Endothelial cell of umbilical vein (primary cell): Measurements from ENCODE around the gene CD164L2. TPM values are rescaled to one million over a fixed set of nuclear protein-coding genes. Genes with fewer than 3 reads are reported as not detected.

Experiments used
- BruUV-seq: library from RNA; stranded (reverse); fragments of 400-500 nt; replicated peaks from 2 replicates; lab custom pipeline; 2021; lab: Mats Ljungman, UMichigan
- CTCF ChIA-PET: fragments of 300-600, 350-600 bp; sonication (Branson Sonifier 250); formaldehyde crosslinking; loops from one replicate; lab custom pipeline; 2021; ENCODE audit warnings: antibody characterized with exemption, inconsistent platforms; lab: Charles Lee
- POLR2A ChIA-PET: fragments of 300-600, 350-600 bp; sonication (Branson Sonifier 250); formaldehyde crosslinking; loops from one replicate; lab custom pipeline; 2021; ENCODE audit warnings: antibody characterized with exemption, inconsistent platforms; lab: Charles Lee
- DNase-seq: peaks from one replicate; pipeline ENCODE4 v3.0.0-alpha.2; 2011; ENCODE audit warnings: low read depth, low spot score
- FAIRE-seq: peaks from 2 replicates; lab custom pipeline; 2011; peaks lifted over from hg19 to GRCh38; lab: Jason Lieb, UNC
- H2AFZ ChIP-seq: 2 replicates; pipeline ENCODE4 v1.6.0; 2012; ENCODE audit warnings: low read depth, low read length, control low read depth, inconsistent platforms
- H3K27ac ChIP-seq: 2 replicates; pipeline ENCODE4 v1.5.1; 2011; ENCODE audit warnings: low read depth, mild to moderate bottlenecking, control low read depth, low read length, moderate library complexity; ENCODE audit not compliant: insufficient read depth
- H3K27me3 ChIP-seq, 2 experiments: 2 replicates each; pipeline versions ENCODE4 v1.6.0 to v1.6.1; 2011; ENCODE audit warnings: low read length in 2 of 2, mixed read lengths in 1 of 2; ENCODE audit not compliant: control insufficient read depth in 2 of 2, insufficient read depth in 2 of 2
- H3K36me3 ChIP-seq, 2 experiments: 2 replicates in 1 of 2; 3 replicates in 1 of 2; pipeline ENCODE4 v1.5.1; 2011; ENCODE audit warnings: low read length in 2 of 2, mild to moderate bottlenecking in 1 of 2, moderate library complexity in 1 of 2; ENCODE audit not compliant: control insufficient read depth in 2 of 2, insufficient read depth in 2 of 2; ENCODE audit errors: extremely low read depth in 1 of 2
- H3K4me1 ChIP-seq: 3 replicates; pipeline ENCODE4 v1.5.1; 2011; ENCODE audit warnings: mild to moderate bottlenecking, low read length; ENCODE audit not compliant: control insufficient read depth, insufficient read depth; ENCODE audit errors: extremely low read depth
- H3K4me2 ChIP-seq: 2 replicates; pipeline ENCODE4 v1.6.1; 2011; ENCODE audit warnings: low read length, control low read depth, mixed read lengths; ENCODE audit not compliant: insufficient read depth
- H3K4me3 ChIP-seq, 3 experiments: fragments of 200-600 bp in 1 of 3; sonication (generic), shearing (Covaris generic) in 1 of 3; replicated peaks in 1 of 3; 2 replicates each; pipeline ENCODE4 v1.5.1; 2011 to 2016; ENCODE audit warnings: control low read depth in 3 of 3, low read length in 3 of 3, mild to moderate bottlenecking in 2 of 3, inconsistent platforms in 1 of 3, low read depth in 1 of 3, moderate library complexity in 1 of 3; ENCODE audit not compliant: insufficient read depth in 1 of 3
- H3K79me2 ChIP-seq: 2 replicates; pipeline ENCODE4 v1.6.0; 2012; ENCODE audit warnings: low read length, inconsistent platforms; ENCODE audit not compliant: control insufficient read depth, insufficient read depth
- H3K9ac ChIP-seq: replicated peaks from 2 replicates; pipeline ENCODE3; 2011; ENCODE audit warnings: low read length, control low read depth; ENCODE audit not compliant: insufficient read depth; ENCODE audit errors: extremely low read depth
- H3K9me1 ChIP-seq: replicated peaks from 3 replicates; pipeline ENCODE4 v1.6.0; 2011; ENCODE audit warnings: mild to moderate bottlenecking, low read length; ENCODE audit not compliant: control insufficient read depth, insufficient read depth; ENCODE audit errors: extremely low read depth
- H3K9me3 ChIP-seq: replicated peaks from 2 replicates; pipeline ENCODE4 v1.5.1; 2012; ENCODE audit warnings: low read length, inconsistent platforms; ENCODE audit not compliant: control insufficient read depth, insufficient read depth
- H4K20me1 ChIP-seq: replicated peaks from 2 replicates; pipeline ENCODE3; 2011; ENCODE audit warnings: mild to moderate bottlenecking, low read length; ENCODE audit not compliant: control insufficient read depth, insufficient read depth; ENCODE audit errors: extremely low read depth
- FOS ChIP-seq: IDR thresholded peaks from 2 replicates; pipeline ENCODE4 v1.6.1; 2011; ENCODE audit warnings: mild to moderate bottlenecking, low read length, moderate library complexity, borderline replicate concordance; ENCODE audit not compliant: insufficient read depth
- GATA2 ChIP-seq: IDR thresholded peaks from 2 replicates; pipeline ENCODE4 v1.7.0; 2011; ENCODE audit warnings: low read depth, mild to moderate bottlenecking, moderate library complexity, mixed read lengths, low read length; ENCODE audit not compliant: insufficient read length, insufficient read depth
- MAX ChIP-seq: IDR thresholded peaks from 2 replicates; pipeline ENCODE4 v1.6.1; 2011; ENCODE audit not compliant: insufficient read depth, insufficient read length
- MYC ChIP-seq: IDR thresholded peaks from one replicate; pipeline ENCODE4 v1.6.1; 2011; ENCODE audit warnings: mild to moderate bottlenecking, low read depth, low read length
- dilution Hi-C: fragments of 300-500 bp; cut with MboI; formaldehyde crosslinking; loops from one replicate; pipeline ENCODE4 v1.15.0; 2019; ENCODE audit warnings: low sequenced_read_pairs; ENCODE audit not compliant: extremely low pct_ligation_motif_present
- intact Hi-C: fragments of 100-400 bp; cut with micrococcal nuclease; formaldehyde crosslinking; loops from one replicate; pipeline ENCODE4 v1.10.0; 2022
- polyA plus RNA-seq, 4 experiments: library from polyadenylated mRNA; depleted of rRNA in 3 of 4; stranded (reverse) in 3 of 4; unstranded in 1 of 4; fragments of >200 nt; gene quantifications; 2 replicates each; pipeline versions ENCODE4 v1.2.1 to v1.2.3, GENCODE V29; 2011 to 2012; ENCODE audit warnings: missing spikeins in 1 of 4
- total RNA-seq: library from RNA; stranded (reverse); gene quantifications from 2 replicates; pipeline ENCODE4 v1.2.3, GENCODE V29; 2021

CD164L2 gene
- total and polyA plus RNA-seq, 2 donors (not counting 3 experiments of a cell fraction or from before 2014, with no cell fraction given): not detected

DNA sequence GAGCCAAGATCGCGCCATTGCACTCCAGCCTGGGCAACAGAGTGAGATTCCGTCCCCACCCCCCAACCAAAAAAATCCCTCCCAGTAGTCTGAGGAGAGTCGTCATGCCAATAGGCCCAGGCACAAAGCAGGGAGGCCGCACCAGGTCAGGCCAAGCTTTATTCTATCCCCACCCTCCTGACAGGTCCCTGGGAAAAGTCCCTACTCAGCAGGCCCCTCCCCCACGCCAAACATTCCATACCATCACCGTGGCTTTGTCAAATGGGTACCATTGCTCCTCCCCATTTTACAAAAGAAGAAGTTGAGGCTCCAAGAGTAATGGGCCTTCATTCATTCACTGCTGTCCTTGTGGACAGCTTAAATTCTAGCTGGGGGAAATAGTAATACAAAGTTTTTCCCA, 14.6 kb upstream of the CD164L2 start:
- H3K9me1 ChIP-seq: no peaks in the 10 kb centered on the region
- no TSS peak for BruUV-seq
- FAIRE-seq: no peak
- no peak for DNase-seq
- H3K9me3 ChIP-seq: no peaks in the 10 kb centered on the region
- ChIA-PET CTCF (interaction anchor here (0.6 to 6.6 kb wide), 10 partner anchors 10 to 351 kb away, joined by 3 to 275 read pairs (median 9); partner anchors contain the start of genes AHDC1 and MAP3K6), POLR2A (no interaction called here)
- TF ChIP-seq MAX (no peak), FOS (no peak)
- peaks cover 6% of the 10 kb centered on the region for H3K4me1 ChIP-seq
- H3K27ac ChIP-seq: no peak overlapping the region
- no peaks in the 10 kb centered on the region for H4K20me1 ChIP-seq
- no peak overlapping the region for H3K4me2 ChIP-seq
- no peak overlapping the region for H3K4me3 ChIP-seq
- H3K79me2 ChIP-seq: peaks cover 4% of the 10 kb centered on the region
- no peaks in the 10 kb centered on the region for H3K27me3 ChIP-seq
- dilution Hi-C loops: no loop called here
- H2AFZ ChIP-seq: no peak overlapping the region
- intact Hi-C loops: loop anchor here (10.0 kb wide), 1 partner anchor 283 kb away; no protein-coding TSS in a partner anchor
- no peak overlapping the region for H3K9ac ChIP-seq
- no peaks in the 10 kb centered on the region for H3K36me3 ChIP-seq

- ChIA-PET CTCF (interaction anchor here (0.6 to 6.6 kb wide), 12 partner anchors 10 to 295 kb away, joined by 3 to 275 read pairs (median 8); partner anchors contain the start of genes AHDC1 and MAP3K6), POLR2A (no interaction called here)
- peaks cover 5% of the 10 kb centered on the region for H3K79me2 ChIP-seq
- no peaks in the 10 kb centered on the region for H3K9me3 ChIP-seq
- TF ChIP-seq GATA2: no peak
- no peak for TF ChIP-seq FOS
- no peak for TF ChIP-seq MYC
- DNase-seq (no peak), FAIRE-seq (no peak)
- intact Hi-C loops: loop anchor here (10.0 kb wide), 1 partner anchor 282 kb away; no protein-coding TSS in a partner anchor
- no peak overlapping the region for H2AFZ ChIP-seq
- no peaks in the 10 kb centered on the region for H3K36me3 ChIP-seq
- no peak overlapping the region for H3K4me2 ChIP-seq
- no peaks in the 10 kb centered on the region for H3K27me3 ChIP-seq
- H3K9ac ChIP-seq: no peak overlapping the region
- H4K20me1 ChIP-seq: no peaks in the 10 kb centered on the region
- dilution Hi-C loops: no loop called here
- peaks cover 5% of the 10 kb centered on the region for H3K4me1 ChIP-seq
- H3K9me1 ChIP-seq: no peaks in the 10 kb centered on the region
- no TSS peak for BruUV-seq
- H3K27ac ChIP-seq: no peak overlapping the region
- no peak overlapping the region for H3K4me3 ChIP-seq
Measured at GRCh38 chr1:27397110-27397509, 14.0 kb upstream of the CD164L2 start.
